HL-60 (cell line): ENCODE measurements around the gene DIP2C.

Experiments used
- GABPA ChIP-seq: IDR thresholded peaks from 2 replicates; pipeline ENCODE4 v1.6.1; 2012; ENCODE audit warnings: low read depth
- POLR2AphosphoS5 ChIP-seq: IDR thresholded peaks from 2 replicates; pipeline ENCODE4 v1.6.1; 2012; ENCODE audit warnings: low read depth
- TF ChIP-seq, protein P1 (sequence below): IDR thresholded peaks from one replicate; pipeline ENCODE4 v1.5.1; 2011; ENCODE audit warnings: low read length, control low read depth, inconsistent platforms; ENCODE audit not compliant: insufficient read depth
- TF ChIP-seq, protein P2 (sequence below): IDR thresholded peaks from 2 replicates; pipeline ENCODE4 v1.6.1; 2012; ENCODE audit warnings: low read depth; ENCODE audit not compliant: insufficient replicate concordance

DNA sequence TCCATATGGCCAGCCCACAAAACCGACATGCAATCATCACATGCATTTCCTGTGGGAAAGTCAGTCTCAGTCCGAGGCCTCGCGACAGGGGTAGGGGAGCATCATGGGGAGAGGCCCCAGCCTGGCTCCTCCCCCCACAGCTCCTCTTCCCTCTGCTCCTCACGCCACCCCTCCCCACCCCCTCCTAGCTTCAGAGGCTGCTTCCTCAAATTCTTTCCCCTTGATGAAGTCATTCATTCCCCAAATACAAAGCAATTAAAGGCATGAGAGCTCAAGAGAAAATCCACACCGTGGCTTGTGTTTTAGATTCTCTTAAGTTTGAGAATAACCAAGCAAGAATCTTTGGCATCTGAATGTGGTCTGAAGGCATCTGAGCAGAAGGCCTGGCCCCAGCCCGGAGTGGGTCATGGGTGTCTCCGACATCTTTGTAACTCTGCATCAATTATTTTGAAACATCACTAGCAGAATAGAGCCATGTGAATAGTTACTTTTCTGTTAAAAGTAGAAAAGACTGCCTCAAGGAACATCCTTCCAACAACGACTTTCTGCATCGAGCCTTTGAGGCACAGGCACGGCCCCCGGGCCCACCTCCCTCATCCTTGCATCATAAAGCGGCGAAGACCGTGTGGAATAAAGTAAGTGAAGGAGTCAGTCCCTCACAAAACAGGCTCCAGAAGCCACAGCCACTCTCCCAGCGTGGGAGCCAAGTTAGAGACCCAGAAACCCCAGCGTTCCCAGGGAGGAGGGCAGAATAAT is 90.9 kb downstream of the DIP2C start:
- TF ChIP-seq, protein P1, sequence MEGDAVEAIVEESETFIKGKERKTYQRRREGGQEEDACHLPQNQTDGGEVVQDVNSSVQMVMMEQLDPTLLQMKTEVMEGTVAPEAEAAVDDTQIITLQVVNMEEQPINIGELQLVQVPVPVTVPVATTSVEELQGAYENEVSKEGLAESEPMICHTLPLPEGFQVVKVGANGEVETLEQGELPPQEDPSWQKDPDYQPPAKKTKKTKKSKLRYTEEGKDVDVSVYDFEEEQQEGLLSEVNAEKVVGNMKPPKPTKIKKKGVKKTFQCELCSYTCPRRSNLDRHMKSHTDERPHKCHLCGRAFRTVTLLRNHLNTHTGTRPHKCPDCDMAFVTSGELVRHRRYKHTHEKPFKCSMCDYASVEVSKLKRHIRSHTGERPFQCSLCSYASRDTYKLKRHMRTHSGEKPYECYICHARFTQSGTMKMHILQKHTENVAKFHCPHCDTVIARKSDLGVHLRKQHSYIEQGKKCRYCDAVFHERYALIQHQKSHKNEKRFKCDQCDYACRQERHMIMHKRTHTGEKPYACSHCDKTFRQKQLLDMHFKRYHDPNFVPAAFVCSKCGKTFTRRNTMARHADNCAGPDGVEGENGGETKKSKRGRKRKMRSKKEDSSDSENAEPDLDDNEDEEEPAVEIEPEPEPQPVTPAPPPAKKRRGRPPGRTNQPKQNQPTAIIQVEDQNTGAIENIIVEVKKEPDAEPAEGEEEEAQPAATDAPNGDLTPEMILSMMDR: no peak
- TF ChIP-seq POLR2AphosphoS5 (no peak), GABPA (no peak)
- TF ChIP-seq, protein P2, sequence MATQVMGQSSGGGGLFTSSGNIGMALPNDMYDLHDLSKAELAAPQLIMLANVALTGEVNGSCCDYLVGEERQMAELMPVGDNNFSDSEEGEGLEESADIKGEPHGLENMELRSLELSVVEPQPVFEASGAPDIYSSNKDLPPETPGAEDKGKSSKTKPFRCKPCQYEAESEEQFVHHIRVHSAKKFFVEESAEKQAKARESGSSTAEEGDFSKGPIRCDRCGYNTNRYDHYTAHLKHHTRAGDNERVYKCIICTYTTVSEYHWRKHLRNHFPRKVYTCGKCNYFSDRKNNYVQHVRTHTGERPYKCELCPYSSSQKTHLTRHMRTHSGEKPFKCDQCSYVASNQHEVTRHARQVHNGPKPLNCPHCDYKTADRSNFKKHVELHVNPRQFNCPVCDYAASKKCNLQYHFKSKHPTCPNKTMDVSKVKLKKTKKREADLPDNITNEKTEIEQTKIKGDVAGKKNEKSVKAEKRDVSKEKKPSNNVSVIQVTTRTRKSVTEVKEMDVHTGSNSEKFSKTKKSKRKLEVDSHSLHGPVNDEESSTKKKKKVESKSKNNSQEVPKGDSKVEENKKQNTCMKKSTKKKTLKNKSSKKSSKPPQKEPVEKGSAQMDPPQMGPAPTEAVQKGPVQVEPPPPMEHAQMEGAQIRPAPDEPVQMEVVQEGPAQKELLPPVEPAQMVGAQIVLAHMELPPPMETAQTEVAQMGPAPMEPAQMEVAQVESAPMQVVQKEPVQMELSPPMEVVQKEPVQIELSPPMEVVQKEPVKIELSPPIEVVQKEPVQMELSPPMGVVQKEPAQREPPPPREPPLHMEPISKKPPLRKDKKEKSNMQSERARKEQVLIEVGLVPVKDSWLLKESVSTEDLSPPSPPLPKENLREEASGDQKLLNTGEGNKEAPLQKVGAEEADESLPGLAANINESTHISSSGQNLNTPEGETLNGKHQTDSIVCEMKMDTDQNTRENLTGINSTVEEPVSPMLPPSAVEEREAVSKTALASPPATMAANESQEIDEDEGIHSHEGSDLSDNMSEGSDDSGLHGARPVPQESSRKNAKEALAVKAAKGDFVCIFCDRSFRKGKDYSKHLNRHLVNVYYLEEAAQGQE: no peak
